MCF 10A (cell line): Measurements from ENCODE around the gene MAP2K5. TPM values are rescaled to one million over a fixed set of nuclear protein-coding genes. Genes with fewer than 3 reads are reported as not detected.

Experiments used
- BruUV-seq: library from RNA; stranded (reverse); fragments of 400-500 nt; replicated peaks from 2 replicates; lab custom pipeline; 2021; lab: Mats Ljungman, UMichigan
- CTCF ChIA-PET: fragments of 300-600 bp; sonication (Branson Sonifier 250); formaldehyde crosslinking; extraction: SDS; loops from one replicate; lab custom pipeline; 2021; ENCODE audit warnings: antibody characterized with exemption, inconsistent platforms; lab: Yijun Ruan, JAX
- POLR2A ChIA-PET: fragments of 300-600, 350-650 bp; sonication (Branson Sonifier 250); formaldehyde crosslinking; extraction: SDS; loops from one replicate; lab custom pipeline; 2020; ENCODE audit warnings: antibody characterized with exemption, inconsistent platforms; lab: Yijun Ruan, JAX
- DNase-seq: peaks from one replicate; pipeline ENCODE4 v3.0.0-alpha.2; 2018; ENCODE audit not compliant: unreplicated experiment
- H3K27ac Mint-ChIP-seq: one replicate; pipeline ENCODE4 v1.8.0; 2022; ENCODE audit warnings: mild to moderate bottlenecking, low read depth, mixed read lengths; ENCODE audit not compliant: unreplicated experiment
- H3K27me3 Mint-ChIP-seq: one replicate; pipeline ENCODE4 v1.8.0; 2022; ENCODE audit warnings: mixed read lengths; ENCODE audit not compliant: insufficient read depth, unreplicated experiment
- H3K36me3 Mint-ChIP-seq: one replicate; pipeline ENCODE4 v1.8.0; 2022; ENCODE audit warnings: mild to moderate bottlenecking, moderate library complexity, mixed read lengths; ENCODE audit not compliant: insufficient read depth, unreplicated experiment
- H3K4me1 Mint-ChIP-seq: one replicate; pipeline ENCODE4 v1.8.0; 2022; ENCODE audit warnings: mixed read lengths; ENCODE audit not compliant: insufficient read depth, unreplicated experiment
- H3K4me3 Mint-ChIP-seq: one replicate; pipeline ENCODE4 v1.8.0; 2022; ENCODE audit warnings: mild to moderate bottlenecking, moderate library complexity, mixed read lengths; ENCODE audit not compliant: unreplicated experiment
- H3K9me3 Mint-ChIP-seq: one replicate; pipeline ENCODE4 v1.8.0; 2022; ENCODE audit warnings: mixed read lengths; ENCODE audit not compliant: unreplicated experiment
- intact Hi-C: fragments of 100-400 bp; cut with micrococcal nuclease; formaldehyde crosslinking; loops from 2 replicates; pipeline ENCODE4 v1.14.1; 2022
- total RNA-seq: library from RNA; stranded (reverse); gene quantifications from 2 replicates; pipeline ENCODE4 v1.2.3, GENCODE V29; 2022
- TF ChIP-seq, protein P1 (sequence below): fragments of 200-600 bp; IDR thresholded peaks from one replicate; pipeline ENCODE4 v1.8.0; 2022; ENCODE audit warnings: antibody characterized with exemption, mild to moderate bottlenecking; ENCODE audit not compliant: unreplicated experiment

The MAP2K5 gene
- total RNA-seq, 1 experiment from 2014 or later: 24.4 TPM

DNA sequence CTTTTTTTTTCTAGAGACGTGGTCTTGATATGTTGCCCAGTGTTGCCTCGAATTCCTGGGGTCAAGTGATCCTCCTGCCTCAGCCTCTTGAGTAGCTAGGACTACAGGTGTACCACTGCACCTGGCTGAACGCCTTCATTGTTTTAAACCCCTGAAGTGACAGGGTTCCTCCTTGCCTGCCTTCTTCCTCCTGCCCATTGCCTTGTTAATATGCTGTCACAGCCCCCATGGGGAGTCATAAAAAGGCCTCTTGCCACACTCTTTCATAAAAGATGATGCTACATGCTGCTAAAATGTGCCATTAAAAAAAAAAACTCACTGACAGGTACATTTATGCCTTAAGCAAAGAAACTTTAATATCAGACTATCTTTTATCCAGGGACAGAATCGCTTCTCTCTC, 166.0 kb downstream of the MAP2K5 start:
- POLR2A ChIA-PET: no interaction called here

GRCh38 chr15:67715170-67715569, 172.7 kb downstream of the MAP2K5 start:
- TF ChIP-seq, protein P1, sequence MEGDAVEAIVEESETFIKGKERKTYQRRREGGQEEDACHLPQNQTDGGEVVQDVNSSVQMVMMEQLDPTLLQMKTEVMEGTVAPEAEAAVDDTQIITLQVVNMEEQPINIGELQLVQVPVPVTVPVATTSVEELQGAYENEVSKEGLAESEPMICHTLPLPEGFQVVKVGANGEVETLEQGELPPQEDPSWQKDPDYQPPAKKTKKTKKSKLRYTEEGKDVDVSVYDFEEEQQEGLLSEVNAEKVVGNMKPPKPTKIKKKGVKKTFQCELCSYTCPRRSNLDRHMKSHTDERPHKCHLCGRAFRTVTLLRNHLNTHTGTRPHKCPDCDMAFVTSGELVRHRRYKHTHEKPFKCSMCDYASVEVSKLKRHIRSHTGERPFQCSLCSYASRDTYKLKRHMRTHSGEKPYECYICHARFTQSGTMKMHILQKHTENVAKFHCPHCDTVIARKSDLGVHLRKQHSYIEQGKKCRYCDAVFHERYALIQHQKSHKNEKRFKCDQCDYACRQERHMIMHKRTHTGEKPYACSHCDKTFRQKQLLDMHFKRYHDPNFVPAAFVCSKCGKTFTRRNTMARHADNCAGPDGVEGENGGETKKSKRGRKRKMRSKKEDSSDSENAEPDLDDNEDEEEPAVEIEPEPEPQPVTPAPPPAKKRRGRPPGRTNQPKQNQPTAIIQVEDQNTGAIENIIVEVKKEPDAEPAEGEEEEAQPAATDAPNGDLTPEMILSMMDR: no peak
- CTCF ChIA-PET: no interaction called here
- Mint-ChIP-seq H3K27me3 (no peaks in the 10 kb centered on the region), H3K4me3 (no peak overlapping the region), H3K27ac (no peak overlapping the region), H3K36me3 (peaks cover 9% of the 10 kb centered on the region), H3K4me1 (no peaks in the 10 kb centered on the region), H3K9me3 (no peaks in the 10 kb centered on the region)
- intact Hi-C loops: no loop called here
- no peak for DNase-seq
- no TSS peak for BruUV-seq
- POLR2A ChIA-PET: no interaction called here

More for the DNA sequence above, 166.0 kb downstream of the MAP2K5 start:
- no TSS peak for BruUV-seq
- Mint-ChIP-seq H3K27me3 (no peaks in the 10 kb centered on the region), H3K36me3 (peaks cover 20% of the 10 kb centered on the region), H3K4me3 (no peak overlapping the region), H3K9me3 (no peaks in the 10 kb centered on the region), H3K27ac (no peak overlapping the region), H3K4me1 (no peaks in the 10 kb centered on the region)
- TF ChIP-seq, protein P1: no peak
- CTCF ChIA-PET: interaction anchor here (0.7 kb wide), 1 partner anchor 375 kb away, joined by 5 read pairs; no protein-coding TSS in a partner anchor
- no peak for DNase-seq
- intact Hi-C loops: no loop called here

GRCh38 chr15:67716171-67716570, 173.7 kb downstream of the MAP2K5 start:
- TF ChIP-seq, protein P1: no peak
- no peak overlapping the region for H3K27ac Mint-ChIP-seq
- no peak for DNase-seq
- CTCF ChIA-PET: interaction anchor here (0.6 kb wide), 1 partner anchor 108 kb away, joined by 3 read pairs; no protein-coding TSS in a partner anchor
- no TSS peak for BruUV-seq
- intact Hi-C loops: no loop called here
- peaks cover 9% of the 10 kb centered on the region for H3K36me3 Mint-ChIP-seq
- H3K27me3 Mint-ChIP-seq: no peaks in the 10 kb centered on the region
- no peaks in the 10 kb centered on the region for H3K4me1 Mint-ChIP-seq
- POLR2A ChIA-PET: interaction anchor here (0.9 to 1.1 kb wide), 2 partner anchors 9 to 16 kb away, joined by 3 to 4 read pairs; no protein-coding TSS in a partner anchor
- no peak overlapping the region for H3K4me3 Mint-ChIP-seq
- no peaks in the 10 kb centered on the region for H3K9me3 Mint-ChIP-seq

- no peaks in the 10 kb centered on the region for H3K4me1 Mint-ChIP-seq
- TF ChIP-seq, protein P1: no peak
- no peak for DNase-seq
- BruUV-seq: no TSS peak
- ChIA-PET CTCF (no interaction called here), POLR2A (interaction anchor here (0.6 kb wide), 1 partner anchor 137 kb away, joined by 3 read pairs; no protein-coding TSS in a partner anchor)
- peaks cover 1% of the 10 kb centered on the region for H3K36me3 Mint-ChIP-seq
- intact Hi-C loops: no loop called here
- no peaks in the 10 kb centered on the region for H3K9me3 Mint-ChIP-seq
- no peak overlapping the region for H3K27ac Mint-ChIP-seq
- no peaks in the 10 kb centered on the region for H3K27me3 Mint-ChIP-seq
- no peak overlapping the region for H3K4me3 Mint-ChIP-seq
Observed at GRCh38 chr15:67717776-67718175, 175.3 kb downstream of the MAP2K5 start.
